ENCODE measurements around the gene CSHL1. TPM values are rescaled to one million over a fixed set of nuclear protein-coding genes. Genes with fewer than 3 reads are reported as not detected.
A peak's percentile ranks its signal among the peaks of the same experiment; 100 is the strongest.

Gene CSHL1
- polyA plus RNA-seq, 2 of the 4 experiments (the other 2 are of a cell fraction), result not detected

DNA sequence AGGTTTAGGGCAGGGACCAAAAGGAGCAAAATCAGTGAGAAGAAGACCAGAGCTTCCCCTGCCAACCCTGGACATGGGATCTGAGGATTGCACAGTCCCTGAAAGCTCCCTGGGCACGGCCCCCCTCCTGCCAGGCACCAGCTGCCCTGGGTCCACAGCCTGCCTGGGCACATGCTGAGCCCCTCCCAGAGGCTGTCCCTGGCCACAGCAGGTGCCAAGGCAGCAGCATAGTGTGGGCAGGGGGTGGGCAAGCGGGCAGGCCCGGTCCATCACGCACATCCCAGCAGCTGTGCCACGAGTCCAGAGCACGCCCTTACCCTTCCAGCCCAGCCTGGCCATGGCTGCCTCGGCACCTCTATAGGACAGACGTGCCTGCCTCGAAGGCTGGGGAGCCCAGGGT lies 48.9 kb upstream of the CSHL1 start:
- ChIA-PET CTCF (interaction anchor here (1.1 to 6.3 kb wide), 7 partner anchors 8 to 173 kb away, joined by 3 to 56 read pairs (median 5); no protein-coding TSS in a partner anchor), POLR2A (no interaction called here)
- DNase-seq (ENCODE audit: low read depth in 1 of 2, low spot score in 1 of 2) (no peak), ATAC-seq (no peak), FAIRE-seq (no peak)
- Histone ChIP-seq H3K27ac (no peak overlapping the region), H3K9me3 (no peaks in the 10 kb centered on the region), H3K4me3 (no peak overlapping the region), H3K4me1 (peaks cover 10% of the 10 kb centered on the region; the same call in 2 of the 3 replicates), H3K4me2 (no peak overlapping the region)
- 80% methylated on average over 9 of the region's 9 CpGs for WGBS (ENCODE audit: missing lambda C conversion rate)
- TF ChIP-seq, protein P1, sequence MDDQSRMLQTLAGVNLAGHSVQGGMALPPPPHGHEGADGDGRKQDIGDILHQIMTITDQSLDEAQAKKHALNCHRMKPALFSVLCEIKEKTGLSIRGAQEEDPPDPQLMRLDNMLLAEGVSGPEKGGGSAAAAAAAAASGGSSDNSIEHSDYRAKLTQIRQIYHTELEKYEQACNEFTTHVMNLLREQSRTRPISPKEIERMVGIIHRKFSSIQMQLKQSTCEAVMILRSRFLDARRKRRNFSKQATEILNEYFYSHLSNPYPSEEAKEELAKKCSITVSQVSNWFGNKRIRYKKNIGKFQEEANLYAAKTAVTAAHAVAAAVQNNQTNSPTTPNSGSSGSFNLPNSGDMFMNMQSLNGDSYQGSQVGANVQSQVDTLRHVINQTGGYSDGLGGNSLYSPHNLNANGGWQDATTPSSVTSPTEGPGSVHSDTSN (IDR thresholded peaks at IDR 0.05), result no peak
- no peak for TF ChIP-seq MAFK (IDR thresholded peaks at IDR 0.05; ENCODE audit: partially characterized antibody)
- no peak for TF ChIP-seq HOXB13 (CRISPR knock-in tag; IDR thresholded peaks at IDR 0.05; ENCODE audit: low read depth)
- TF ChIP-seq GATA3 (IDR thresholded peaks at IDR 0.05; ENCODE audit: borderline replicate concordance), result no peak
- no peak for TF ChIP-seq HOXA7 (CRISPR knock-in tag; IDR thresholded peaks at IDR 0.05)
- no peak for TF ChIP-seq CHD2 (IDR thresholded peaks at IDR 0.05; ENCODE audit: low read length, partially characterized antibody)

DNA sequence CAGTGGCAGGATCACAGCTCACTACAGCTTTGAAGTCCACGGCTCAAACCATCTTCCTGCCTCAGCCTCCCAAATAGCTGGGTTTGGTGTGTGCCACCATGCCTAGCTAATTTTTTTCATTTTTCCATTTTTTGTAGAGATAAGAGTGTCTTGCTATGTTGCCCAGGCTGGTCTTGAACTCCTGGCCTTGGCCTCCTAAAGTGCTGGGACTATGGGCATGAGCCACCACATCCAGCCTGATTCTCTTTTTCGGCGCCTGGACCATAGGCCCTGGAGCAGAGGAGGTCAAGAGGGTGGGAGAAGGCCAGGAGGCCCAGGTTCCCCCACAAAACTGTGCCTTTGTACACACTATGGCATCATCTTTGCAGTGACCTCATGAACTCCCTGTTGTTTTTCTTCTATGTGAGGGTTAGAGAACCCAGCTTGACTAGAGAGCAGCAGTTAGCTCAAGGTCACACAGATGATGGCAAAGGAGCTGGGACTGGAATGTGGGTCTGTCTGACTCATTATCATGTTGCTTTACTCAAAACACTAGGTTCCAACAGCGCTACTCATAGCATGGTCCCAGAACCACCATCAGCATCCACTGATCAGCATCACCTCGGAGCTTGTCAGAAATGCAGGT lies 45.4 kb upstream of the CSHL1 start:
- POLR2A ChIA-PET, result no interaction called here

GRCh38 chr17:63955791-63956190 lies 44.7 kb upstream of the CSHL1 start:
- ATAC-seq, result no peak
- FAIRE-seq, result no peak
- ChIA-PET POLR2A (no interaction called here), CTCF (interaction anchor here (0.9 to 10.0 kb wide), 12 partner anchors 9 to 178 kb away, joined by 3 to 105 read pairs (median 8); partner anchors contain the start of genes CD79B and GH1)
- no peak for TF ChIP-seq ZC3H11A (IDR thresholded peaks at IDR 0.05)
- no peak for TF ChIP-seq KDM5A (IDR thresholded peaks at IDR 0.05)
- TF ChIP-seq POLR2AphosphoS2 (conservative IDR thresholded peaks at IDR 0.05; ENCODE audit: low read length), result no peak
- no peak for TF ChIP-seq POLR2A (IDR thresholded peaks at IDR 0.05; ENCODE audit: low read length)
- TF ChIP-seq GATA3 (IDR thresholded peaks at IDR 0.05; ENCODE audit: borderline replicate concordance), result no peak
- no peak for TF ChIP-seq HOXA7 (CRISPR knock-in tag; IDR thresholded peaks at IDR 0.05)
- H3K4me2 ChIP-seq, result no peak overlapping the region
- H3K9me3 ChIP-seq, result no peaks in the 10 kb centered on the region
- WGBS (ENCODE audit: missing lambda C conversion rate), result 85% methylated on average over 4 of the region's 4 CpGs
- peaks cover under 1% of the 10 kb centered on the region; the same call in 1 of the 3 replicates for H3K4me1 ChIP-seq
- no peak overlapping the region for H3K27ac ChIP-seq
- DNase-seq (ENCODE audit: low read depth in 1 of 2, low spot score in 1 of 2), result no peak
- H3K4me3 ChIP-seq, result no peak overlapping the region

More for the DNA sequence above, 45.4 kb upstream of the CSHL1 start:
- no peak for DNase-seq (ENCODE audit: low read depth in 1 of 2, low spot score in 1 of 2)
- WGBS (ENCODE audit: missing lambda C conversion rate), result 88% methylated on average over 5 of the region's 5 CpGs
- CTCF ChIA-PET, result interaction anchor here (0.9 to 10.0 kb wide), 13 partner anchors 10 to 177 kb away, joined by 3 to 105 read pairs (median 9); partner anchors contain the start of genes CD79B and GH1
- Histone ChIP-seq H3K4me3 (no peak overlapping the region), H3K4me2 (no peak overlapping the region), H3K9me3 (no peaks in the 10 kb centered on the region), H3K4me1 (peaks cover 6% of the 10 kb centered on the region; the same call in 2 of the 3 replicates), H3K27ac (no peak overlapping the region)
- FAIRE-seq, result no peak
- no peak for ATAC-seq
- TF ChIP-seq FOSB (CRISPR knock-in tag; IDR thresholded peaks at IDR 0.05) (no peak), FOXS1 (CRISPR knock-in tag; IDR thresholded peaks at IDR 0.05) (no peak), POLR2A (IDR thresholded peaks at IDR 0.05; ENCODE audit: low read length) (no peak), MAFK (IDR thresholded peaks at IDR 0.05; ENCODE audit: partially characterized antibody) (no peak), ZFP36 (IDR thresholded peaks at IDR 0.05; ENCODE audit: borderline replicate concordance, partially characterized antibody) (no peak), BCL3 (IDR thresholded peaks at IDR 0.05) (no peak), EP300 (IDR thresholded peaks at IDR 0.05) (no peak), KDM5A (IDR thresholded peaks at IDR 0.05) (no peak)
- TF ChIP-seq, protein P2, sequence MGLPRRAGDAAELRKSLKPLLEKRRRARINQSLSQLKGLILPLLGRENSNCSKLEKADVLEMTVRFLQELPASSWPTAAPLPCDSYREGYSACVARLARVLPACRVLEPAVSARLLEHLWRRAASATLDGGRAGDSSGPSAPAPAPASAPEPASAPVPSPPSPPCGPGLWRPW (IDR thresholded peaks at IDR 0.05), result no peak

- no peak overlapping the region for H3K4me3 ChIP-seq
- no peak overlapping the region for H3K27ac ChIP-seq
- TF ChIP-seq CHD2 (IDR thresholded peaks at IDR 0.05; ENCODE audit: low read length, partially characterized antibody) (no peak), KDM1A (IDR thresholded peaks at IDR 0.05; ENCODE audit: low read depth) (peak; percentile 85; the same call in 1 of the 2 replicates)
- no peaks in the 10 kb centered on the region for H3K4me1 ChIP-seq
- H3K4me2 ChIP-seq, result no peak overlapping the region
- POLR2A ChIA-PET, result no interaction called here
- ATAC-seq (no peak), FAIRE-seq (no peak), DNase-seq (ENCODE audit: low read depth in 1 of 2, low spot score in 1 of 2) (no peak)
- CTCF ChIA-PET, result interaction anchor here (1.0 to 10.0 kb wide), 11 partner anchors 9 to 178 kb away, joined by 3 to 105 read pairs (median 9); partner anchors contain the start of genes CD79B and GH1
- H3K9me3 ChIP-seq, result no peaks in the 10 kb centered on the region
- whole genome bisulfite sequencing (ENCODE audit: missing lambda C conversion rate), result 65% methylated on average over 11 of the region's 11 CpGs
Observed at GRCh38 chr17:63955232-63955631, 44.2 kb upstream of the CSHL1 start.

Data from A549 (cell line).